Muscle layer of duodenum (tissue), 2 donors: ENCODE results near the gene ACOXL.

Experiments used
- H3K27ac ChIP-seq: one replicate; pipeline ENCODE4 v1.7.0; 2013; ENCODE audit warnings: mild to moderate bottlenecking, low read length
- H3K27me3 ChIP-seq: one replicate; pipeline ENCODE4 v1.7.0; 2013; ENCODE audit warnings: low read depth, mild to moderate bottlenecking, control low read depth, low read length
- H3K36me3 ChIP-seq, 2 donors: one replicate each; pipeline ENCODE4 v1.7.0; 2013; ENCODE audit warnings: low read length in 2 of 2, control low read depth in 1 of 2, mild to moderate bottlenecking in 1 of 2; ENCODE audit not compliant: insufficient read depth in 2 of 2, control insufficient read depth in 1 of 2
- H3K4me1 ChIP-seq, 2 donors: one replicate each; pipeline ENCODE4 v1.7.0; 2013; ENCODE audit warnings: low read length in 2 of 2, mild to moderate bottlenecking in 2 of 2, control low read depth in 1 of 2, moderate library complexity in 1 of 2; ENCODE audit not compliant: insufficient read depth in 2 of 2, control insufficient read depth in 1 of 2
- H3K4me3 ChIP-seq, 2 donors: one replicate each; pipeline ENCODE4 v1.7.0; 2013; ENCODE audit warnings: low read length in 2 of 2, low read depth in 1 of 2, mild to moderate bottlenecking in 1 of 2
- H3K9me3 ChIP-seq, 2 donors: one replicate each; pipeline ENCODE4 v1.7.0; 2013; ENCODE audit warnings: low read length in 2 of 2, control low read depth in 1 of 2, mild to moderate bottlenecking in 1 of 2; ENCODE audit not compliant: control insufficient read depth in 1 of 2
- donor health status: healthy.

Gene ACOXL

GRCh38 chr2:111119822-111120252 lies 387.5 kb downstream of the ACOXL start:
- H3K27ac ChIP-seq, result no peak overlapping the region
- peaks cover 20% of the 10 kb centered on the region for H3K27me3 ChIP-seq
- H3K9me3 ChIP-seq, result no peaks in the 10 kb centered on the region
- peak overlapping the region; percentile 55 to 95 for H3K4me3 ChIP-seq
- peaks cover 4 to 35% of the 10 kb centered on the region in 2 donors for H3K4me1 ChIP-seq
- H3K36me3 ChIP-seq, result peaks cover 0 to 5% of the 10 kb centered on the region in 2 donors

- Histone ChIP-seq H3K9me3 (no peaks in the 10 kb centered on the region), H3K27ac (peak within 1 kb of the TSS; percentile 31), H3K4me3 (peak within 1 kb of the TSS; percentile 72 to 95), H3K4me1 (peaks cover 4 to 35% of the 10 kb centered on the region in 2 donors), H3K27me3 (peaks cover 20% of the 10 kb centered on the region), H3K36me3 (peaks cover 2 to 11% of the 10 kb centered on the region in 2 donors)
Observed at GRCh38 chr2:111120253-111121027, 388.1 kb downstream of the ACOXL start, which contains the start of gene BCL2L11. TSS of gene BCL2L11 (plus strand) at chr2:111120914. CDS start at chr2:111123746, 2,832 bp downstream.

GRCh38 chr2:111121028-111121827 lies 388.9 kb downstream of the ACOXL start:
- Histone ChIP-seq H3K4me3 (peak overlapping the region; percentile 72 to 95), H3K27me3 (peaks cover 20% of the 10 kb centered on the region), H3K9me3 (no peaks in the 10 kb centered on the region), H3K27ac (peak overlapping the region; percentile 31), H3K36me3 (peaks cover 4 to 13% of the 10 kb centered on the region in 2 donors), H3K4me1 (peaks cover 4 to 38% of the 10 kb centered on the region in 2 donors)

GRCh38 chr2:111121828-111122630 lies 389.7 kb downstream of the ACOXL start:
- Histone ChIP-seq H3K4me1 (peaks cover 4 to 34% of the 10 kb centered on the region in 2 donors), H3K27me3 (peaks cover 20% of the 10 kb centered on the region), H3K4me3 (peak overlapping the region; percentile 72 to 95), H3K9me3 (no peaks in the 10 kb centered on the region), H3K27ac (no peak overlapping the region), H3K36me3 (peaks cover 4 to 16% of the 10 kb centered on the region in 2 donors)

- Histone ChIP-seq H3K36me3 (peaks cover 4 to 16% of the 10 kb centered on the region in 2 donors), H3K4me1 (peaks cover 4 to 26% of the 10 kb centered on the region in 2 donors), H3K27ac (no peak overlapping the region), H3K9me3 (no peaks in the 10 kb centered on the region), H3K4me3 (peak overlapping the region; percentile 71 to 88), H3K27me3 (peaks cover 14% of the 10 kb centered on the region)
Observed at GRCh38 chr2:111122631-111123421, 390.5 kb downstream of the ACOXL start.

- Histone ChIP-seq H3K4me1 (peaks cover 4 to 22% of the 10 kb centered on the region in 2 donors), H3K36me3 (peaks cover 11 to 16% of the 10 kb centered on the region in 2 donors), H3K9me3 (no peaks in the 10 kb centered on the region), H3K27ac (no peak overlapping the region), H3K4me3 (no peak overlapping the region), H3K27me3 (peaks cover 11% of the 10 kb centered on the region)
Observed at GRCh38 chr2:111123751-111124150, 391.4 kb downstream of the ACOXL start.

GRCh38 chr2:111126581-111126980 lies 394.2 kb downstream of the ACOXL start:
- Histone ChIP-seq H3K27ac (no peak overlapping the region), H3K36me3 (peaks cover 18 to 22% of the 10 kb centered on the region in 2 donors), H3K9me3 (no peaks in the 10 kb centered on the region), H3K4me1 (peaks cover 4 to 15% of the 10 kb centered on the region in 2 donors), H3K27me3 (no peaks in the 10 kb centered on the region), H3K4me3 (no peak overlapping the region)

- H3K36me3 ChIP-seq, result peaks cover 18 to 22% of the 10 kb centered on the region in 2 donors
- H3K4me1 ChIP-seq, result peaks cover 4 to 10% of the 10 kb centered on the region in 2 donors
- H3K9me3 ChIP-seq, result no peaks in the 10 kb centered on the region
- no peaks in the 10 kb centered on the region for H3K27me3 ChIP-seq
- no peak overlapping the region for H3K4me3 ChIP-seq
- H3K27ac ChIP-seq, result no peak overlapping the region
Observed at GRCh38 chr2:111127351-111127750, 395.0 kb downstream of the ACOXL start.

GRCh38 chr2:111128096-111128495 lies 395.7 kb downstream of the ACOXL start:
- Histone ChIP-seq H3K27me3 (no peaks in the 10 kb centered on the region), H3K27ac (no peak overlapping the region), H3K4me3 (no peak overlapping the region), H3K9me3 (no peaks in the 10 kb centered on the region), H3K4me1 (peaks cover 4 to 10% of the 10 kb centered on the region in 2 donors), H3K36me3 (peaks cover 18 to 22% of the 10 kb centered on the region in 2 donors)

- Histone ChIP-seq H3K36me3 (peaks cover 5 to 9% of the 10 kb centered on the region in 2 donors), H3K9me3 (no peaks in the 10 kb centered on the region), H3K27ac (no peak overlapping the region), H3K27me3 (no peaks in the 10 kb centered on the region), H3K4me3 (no peak overlapping the region), H3K4me1 (no peaks in the 10 kb centered on the region)
Observed at GRCh38 chr2:111133603-111134002, 401.2 kb downstream of the ACOXL start.
